GM23338 (cell line): ENCODE measurements around the gene POLQ. TPM values are rescaled to one million over a fixed set of nuclear protein-coding genes. Genes with fewer than 3 reads are reported as not detected.

Source experiments
- ATAC-seq: fragments of 200-7000 bp; cut with Tn5 transposase; 3 replicates; pipeline ENCODE4 v1.9.1; 2020
- DNase-seq: peaks from one replicate; pipeline ENCODE4 v3.0.0-alpha.2; 2015; ENCODE audit warnings: low spot score
- H2AFZ ChIP-seq: fragments of 200-600 bp; sonication (generic); 2 replicates; pipeline ENCODE4 v1.8.0; 2016; ENCODE audit warnings: antibody characterized with exemption, mild to moderate bottlenecking, moderate library complexity
- H3F3A ChIP-seq: fragments of 200-600 bp; sonication (generic); replicated peaks from 2 replicates; pipeline ENCODE4 v1.8.0; 2017; ENCODE audit warnings: antibody characterized with exemption, mixed run types, low read depth
- H3K27ac ChIP-seq: fragments of 200-600 bp; sonication (generic); 2 replicates; pipeline ENCODE4 v1.6.1; 2016; ENCODE audit warnings: low read depth
- H3K27me3 ChIP-seq: fragments of 200-600 bp; sonication (generic); 2 replicates; pipeline ENCODE4 v1.8.0; 2016; ENCODE audit warnings: mild to moderate bottlenecking, mixed run types, moderate library complexity; ENCODE audit not compliant: insufficient read depth
- H3K36me3 ChIP-seq: fragments of 200-600 bp; sonication (generic); 2 replicates; pipeline ENCODE4 v1.8.0; 2016; ENCODE audit warnings: mild to moderate bottlenecking; ENCODE audit not compliant: insufficient read depth
- H3K4me1 ChIP-seq: fragments of 200-600 bp; sonication (generic); 2 replicates; pipeline ENCODE4 v1.8.0; 2016; ENCODE audit warnings: mild to moderate bottlenecking, moderate library complexity; ENCODE audit not compliant: insufficient read depth
- H3K4me2 ChIP-seq: fragments of 200-600 bp; sonication (generic); 2 replicates; pipeline ENCODE4 v1.7.1; 2017; ENCODE audit warnings: mixed run types
- H3K4me3 ChIP-seq: fragments of 200-600 bp; sonication (generic); 2 replicates; pipeline ENCODE4 v1.6.1; 2016; ENCODE audit warnings: mixed run types
- H3K79me2 ChIP-seq: fragments of 200-600 bp; sonication (generic); replicated peaks from 2 replicates; pipeline ENCODE4 v1.8.0; 2017; ENCODE audit warnings: mild to moderate bottlenecking; ENCODE audit not compliant: insufficient read depth
- H3K9me2 ChIP-seq: fragments of 200-600 bp; sonication (generic); 2 replicates; pipeline ENCODE4 v1.8.0; 2017; ENCODE audit not compliant: insufficient read depth
- H4K20me1 ChIP-seq: fragments of 200-600 bp; sonication (generic); replicated peaks from 2 replicates; pipeline ENCODE4 v1.8.0; 2017; ENCODE audit warnings: mild to moderate bottlenecking; ENCODE audit not compliant: insufficient read depth
- H3K27ac Mint-ChIP-seq: 2 replicates; pipeline ENCODE4 v1.8.0; 2020; ENCODE audit warnings: inconsistent platforms, mild to moderate bottlenecking, moderate library complexity, mixed read lengths
- H3K27me3 Mint-ChIP-seq: 3 replicates; pipeline ENCODE4 v1.8.0; 2022; ENCODE audit warnings: low read depth, mild to moderate bottlenecking, moderate library complexity, mixed read lengths, inconsistent platforms; ENCODE audit not compliant: insufficient read depth, poor library complexity
- H3K36me3 Mint-ChIP-seq: 3 replicates; pipeline ENCODE4 v1.8.0; 2021; ENCODE audit warnings: low read depth, mild to moderate bottlenecking, inconsistent platforms, moderate library complexity, mixed read lengths
- H3K4me1 Mint-ChIP-seq: 3 replicates; pipeline ENCODE4 v1.8.0; 2020; ENCODE audit warnings: mild to moderate bottlenecking, inconsistent platforms, mixed read lengths
- H3K4me3 Mint-ChIP-seq: 3 replicates; pipeline ENCODE4 v1.8.0; 2021; ENCODE audit warnings: moderate library complexity, mild to moderate bottlenecking, inconsistent platforms, mixed read lengths
- H3K9me3 Mint-ChIP-seq: 3 replicates; pipeline ENCODE4 v1.8.0; 2020; ENCODE audit warnings: moderate library complexity, mild to moderate bottlenecking, inconsistent platforms, mixed read lengths
- CREB1 ChIP-seq: fragments of 250-450 bp; sonication (Bioruptor Pico); IDR thresholded peaks from 2 replicates; pipeline ENCODE4 v1.5.0; 2020; ENCODE audit warnings: low read depth, mild to moderate bottlenecking, moderate library complexity
- EZH2 ChIP-seq: fragments of 200-600 bp; sonication (generic); IDR thresholded peaks from one replicate; pipeline ENCODE4 v1.8.0; 2017; ENCODE audit warnings: antibody characterized with exemption, mild to moderate bottlenecking, low read depth; ENCODE audit not compliant: unreplicated experiment
- EZH2phosphoT487 ChIP-seq: fragments of 200-600 bp; sonication (generic); IDR thresholded peaks from one replicate; pipeline ENCODE4 v1.8.1; 2018; ENCODE audit warnings: antibody characterized with exemption; ENCODE audit not compliant: unreplicated experiment
- JUNB ChIP-seq: IDR thresholded peaks from one replicate; pipeline ENCODE4 v1.6.1; 2016; ENCODE audit warnings: antibody characterized with exemption; ENCODE audit not compliant: unreplicated experiment
- NANOG ChIP-seq: IDR thresholded peaks from 2 replicates; pipeline ENCODE4 v1.6.1; 2016; ENCODE audit warnings: antibody characterized with exemption, borderline replicate concordance
- POLR2AphosphoS5 ChIP-seq: IDR thresholded peaks from 2 replicates; pipeline ENCODE4 v1.6.1; 2016; ENCODE audit warnings: antibody characterized with exemption, low read depth
- REST ChIP-seq: IDR thresholded peaks from one replicate; pipeline ENCODE4 v1.6.1; 2018; ENCODE audit warnings: antibody characterized with exemption; ENCODE audit not compliant: unreplicated experiment
- STAT1 ChIP-seq: IDR thresholded peaks from one replicate; pipeline ENCODE4 v1.6.1; 2016; ENCODE audit warnings: antibody characterized with exemption; ENCODE audit not compliant: unreplicated experiment
- ZNF114 ChIP-seq: fragments of 250-450 bp; sonication (Bioruptor Pico); IDR thresholded peaks from 2 replicates; pipeline ENCODE4 v1.5.0; 2020; ENCODE audit warnings: mild to moderate bottlenecking, moderate library complexity
- ZNF331 ChIP-seq: fragments of 250-450 bp; sonication (Bioruptor Pico); IDR thresholded peaks from 2 replicates; pipeline ENCODE4 v1.5.0; 2020; ENCODE audit warnings: low read depth, mild to moderate bottlenecking, moderate library complexity
- polyA plus RNA-seq: library from polyadenylated mRNA; unstranded; fragments of >200 nt; fragmentation: Nextera tagmentation; extraction: Ambion mirVana; gene quantifications from 2 replicates; pipeline ENCODE4 v1.2.1, GENCODE V29; 2016
- total RNA-seq: library from RNA; depleted of rRNA; stranded (reverse); fragments of >200 nt; shearing (Covaris generic); gene quantifications from 2 replicates; pipeline ENCODE4 v1.2.3, GENCODE V29; 2014
- TF ChIP-seq, protein P1 (sequence below), 2 experiments: fragments of 200-600 bp in 1 of 2; sonication (generic) in 1 of 2; conservative IDR thresholded peaks; 2 replicates each; pipeline versions ENCODE4 v1.5.1 to v1.6.1; 2016 to 2017; ENCODE audit warnings: antibody characterized with exemption in 2 of 2, low read depth in 2 of 2, mild to moderate bottlenecking in 2 of 2, moderate library complexity in 1 of 2

The POLQ gene
- total and polyA plus RNA-seq, 2 experiments from 2014 or later: 6.9 to 20.6 TPM

DNA sequence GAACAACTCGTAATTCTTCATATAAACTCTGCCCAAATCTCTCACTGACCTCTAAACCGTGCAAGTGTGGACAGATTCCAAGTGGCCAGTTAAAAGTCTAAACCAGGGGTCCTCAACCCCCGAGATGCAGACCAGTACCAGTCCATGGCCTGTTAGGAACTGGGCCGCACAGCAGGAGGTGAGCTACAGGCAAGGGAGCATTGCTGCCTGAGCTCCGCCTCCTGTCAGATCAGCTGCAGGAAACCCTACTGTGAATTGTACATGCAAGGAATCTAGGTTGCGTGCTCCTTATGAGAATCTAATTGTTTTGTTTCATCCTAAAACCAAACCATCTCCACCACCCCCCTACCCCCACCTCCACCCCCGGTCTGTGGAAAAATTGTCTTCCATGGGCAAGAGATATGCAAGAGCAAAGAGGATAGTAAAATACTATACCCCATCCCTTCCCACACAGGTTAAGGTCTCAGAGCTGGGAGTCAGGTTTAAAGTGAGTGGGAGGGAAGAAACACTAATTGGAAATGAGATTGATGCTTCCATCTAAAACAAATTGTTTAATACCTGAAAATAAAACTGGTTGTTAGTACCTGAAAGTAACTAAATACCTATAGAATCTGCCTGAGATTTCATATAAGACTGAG lies 54.0 kb downstream of the POLQ start (continued):
- TF ChIP-seq, protein P1, sequence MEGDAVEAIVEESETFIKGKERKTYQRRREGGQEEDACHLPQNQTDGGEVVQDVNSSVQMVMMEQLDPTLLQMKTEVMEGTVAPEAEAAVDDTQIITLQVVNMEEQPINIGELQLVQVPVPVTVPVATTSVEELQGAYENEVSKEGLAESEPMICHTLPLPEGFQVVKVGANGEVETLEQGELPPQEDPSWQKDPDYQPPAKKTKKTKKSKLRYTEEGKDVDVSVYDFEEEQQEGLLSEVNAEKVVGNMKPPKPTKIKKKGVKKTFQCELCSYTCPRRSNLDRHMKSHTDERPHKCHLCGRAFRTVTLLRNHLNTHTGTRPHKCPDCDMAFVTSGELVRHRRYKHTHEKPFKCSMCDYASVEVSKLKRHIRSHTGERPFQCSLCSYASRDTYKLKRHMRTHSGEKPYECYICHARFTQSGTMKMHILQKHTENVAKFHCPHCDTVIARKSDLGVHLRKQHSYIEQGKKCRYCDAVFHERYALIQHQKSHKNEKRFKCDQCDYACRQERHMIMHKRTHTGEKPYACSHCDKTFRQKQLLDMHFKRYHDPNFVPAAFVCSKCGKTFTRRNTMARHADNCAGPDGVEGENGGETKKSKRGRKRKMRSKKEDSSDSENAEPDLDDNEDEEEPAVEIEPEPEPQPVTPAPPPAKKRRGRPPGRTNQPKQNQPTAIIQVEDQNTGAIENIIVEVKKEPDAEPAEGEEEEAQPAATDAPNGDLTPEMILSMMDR (conservative IDR thresholded peaks at IDR 0.05; ENCODE audit: low read depth in 2 of 2): no peak
- TF ChIP-seq NANOG: no peak

GRCh38 chr3:121490161-121490560 lies 55.6 kb downstream of the POLQ start:
- H3K36me3 Mint-ChIP-seq: peaks cover 62% of the 10 kb centered on the region
- H3K4me3 ChIP-seq: no peak overlapping the region
- H3K4me1 ChIP-seq: no peaks in the 10 kb centered on the region
- H3K4me2 ChIP-seq: no peak overlapping the region
- no peaks in the 10 kb centered on the region for H3K9me3 Mint-ChIP-seq
- peaks cover 3% of the 10 kb centered on the region for H3K27me3 Mint-ChIP-seq
- H3K36me3 ChIP-seq: peaks cover 22% of the 10 kb centered on the region
- H3K27ac ChIP-seq: no peak overlapping the region
- 0 out of 2 replicates have a peak overlapping the region, but pooled peaks have one; percentile 17 for H3K27ac Mint-ChIP-seq
- DNase-seq (no peak), ATAC-seq (no peak)
- H3K4me1 Mint-ChIP-seq: no peaks in the 10 kb centered on the region
- H4K20me1 ChIP-seq: no peaks in the 10 kb centered on the region; the same call in 1 of the 2 replicates
- no peaks in the 10 kb centered on the region for H3K27me3 ChIP-seq
- no peaks in the 10 kb centered on the region for H3K9me2 ChIP-seq
- H3F3A ChIP-seq: peaks cover 11% of the 10 kb centered on the region; the same call in 1 of the 2 replicates
- H3K79me2 ChIP-seq: no peaks in the 10 kb centered on the region
- no peak overlapping the region for H3K4me3 Mint-ChIP-seq
- no peak overlapping the region for H2AFZ ChIP-seq
- TF ChIP-seq POLR2AphosphoS5 (no peak), CREB1 (no peak), ZNF114 (CRISPR knock-in tag) (no peak), EZH2 (no peak), NANOG (no peak), EZH2phosphoT487 (no peak), STAT1 (no peak), ZNF331 (CRISPR knock-in tag) (no peak), JUNB (no peak), REST (no peak)
- TF ChIP-seq, protein P1 (conservative IDR thresholded peaks at IDR 0.05; ENCODE audit: low read depth in 2 of 2): no peak
